Measurements from ENCODE around the gene ERI2. TPM values are rescaled to one million over a fixed set of nuclear protein-coding genes. Genes with fewer than 3 reads are reported as not detected.

The ERI2 gene
- total and polyA plus RNA-seq, 2 of the 13 experiments (the other 11 are each of a cell fraction or from before 2014, with no cell fraction given), result 17.4 to 41.3 TPM

DNA sequence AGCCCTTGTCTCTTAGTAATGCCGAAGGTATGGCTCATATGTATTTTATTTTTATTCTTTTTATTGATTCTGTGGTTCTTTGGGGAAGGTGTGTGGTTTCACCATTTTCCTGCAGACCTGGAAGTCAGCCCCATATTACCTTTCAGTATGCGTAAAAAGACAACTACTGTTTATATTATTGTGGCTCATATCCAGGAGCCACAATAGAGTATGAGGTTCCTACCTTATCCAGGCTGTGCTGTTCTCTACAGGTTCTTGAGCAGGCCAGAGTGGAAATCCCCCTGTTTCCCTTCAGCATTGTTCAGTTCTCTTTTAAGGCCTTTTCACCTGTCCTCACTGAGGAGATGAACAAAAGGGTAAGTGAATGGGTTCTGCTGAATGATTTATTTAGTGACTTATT lies 33.2 kb upstream of the ERI2 start:
- ChIA-PET POLR2A (no interaction called here), CTCF (ENCODE audit: low intra/inter-chr PET ratio, low total read pairs) (no interaction called here)
- Histone ChIP-seq H3K4me2 (ENCODE audit: low read depth, low read length) (no peak overlapping the region), H3K36me3 (replicated peaks in 1 of 2; ENCODE audit: control insufficient read depth in 1 of 2, insufficient read depth in 2 of 2, low read length in 2 of 2) (peaks cover 11 to 48% of the 10 kb centered on the region in 2 experiments), H4K20me1 (ENCODE audit: insufficient read depth, low read length) (no peaks in the 10 kb centered on the region), H3K9ac (ENCODE audit: insufficient read depth, low read depth, low read length) (no peak overlapping the region), H3K9me3 (ENCODE audit: low read length) (no peaks in the 10 kb centered on the region; the same call in 1 of the 2 replicates), H3K4me1 (ENCODE audit: insufficient read depth, low read length) (no peaks in the 10 kb centered on the region), H3K27me3 (ENCODE audit: control insufficient read depth in 1 of 2, insufficient read depth in 2 of 2, low read length in 2 of 2) (no peaks in the 10 kb centered on the region), H3K79me2 (ENCODE audit: insufficient read depth, low read length) (no peaks in the 10 kb centered on the region), H3K27ac (ENCODE audit: extremely low read length, insufficient read depth, low read length) (no peak overlapping the region), H2AFZ (ENCODE audit: low read length) (no peak overlapping the region), H3K4me3 (replicated peaks in 1 of 3; ENCODE audit: insufficient read depth in 1 of 3, low read depth in 2 of 3, low read length in 3 of 3) (no peak overlapping the region)
- WGBS (ENCODE audit: low lambda C conversion rate), result 96% methylated on average over 2 of the region's 2 CpGs
- ATAC-seq (no peak), DNase-seq (ENCODE audit: low spot score) (no peak), FAIRE-seq (no peak)
- in situ Hi-C loops (cut with HindIII; ENCODE audit: extremely low pct_ligation_motif_present, low pct_unique_long_range_greater_than_20kb) (no loop called here), intact Hi-C loops (cut with micrococcal nuclease; ENCODE audit: unreplicated experiment) (no loop called here)
- no TSS peak for BruUV-seq (replicated peaks)
- TF ChIP-seq, protein P1, sequence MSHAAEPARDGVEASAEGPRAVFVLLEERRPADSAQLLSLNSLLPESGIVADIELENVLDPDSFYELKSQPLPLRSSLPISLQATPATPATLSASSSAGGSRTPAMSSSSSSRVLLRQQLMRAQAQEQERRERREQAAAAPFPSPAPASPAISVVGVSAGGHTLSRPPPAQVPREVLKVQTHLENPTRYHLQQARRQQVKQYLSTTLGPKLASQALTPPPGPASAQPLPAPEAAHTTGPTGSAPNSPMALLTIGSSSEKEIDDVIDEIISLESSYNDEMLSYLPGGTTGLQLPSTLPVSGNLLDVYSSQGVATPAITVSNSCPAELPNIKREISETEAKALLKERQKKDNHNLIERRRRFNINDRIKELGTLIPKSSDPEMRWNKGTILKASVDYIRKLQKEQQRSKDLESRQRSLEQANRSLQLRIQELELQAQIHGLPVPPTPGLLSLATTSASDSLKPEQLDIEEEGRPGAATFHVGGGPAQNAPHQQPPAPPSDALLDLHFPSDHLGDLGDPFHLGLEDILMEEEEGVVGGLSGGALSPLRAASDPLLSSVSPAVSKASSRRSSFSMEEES (CRISPR knock-in tag; IDR thresholded peaks at IDR 0.05), result no peak
- no peak for TF ChIP-seq ZNF3 (CRISPR knock-in tag; IDR thresholded peaks at IDR 0.05)

DNA sequence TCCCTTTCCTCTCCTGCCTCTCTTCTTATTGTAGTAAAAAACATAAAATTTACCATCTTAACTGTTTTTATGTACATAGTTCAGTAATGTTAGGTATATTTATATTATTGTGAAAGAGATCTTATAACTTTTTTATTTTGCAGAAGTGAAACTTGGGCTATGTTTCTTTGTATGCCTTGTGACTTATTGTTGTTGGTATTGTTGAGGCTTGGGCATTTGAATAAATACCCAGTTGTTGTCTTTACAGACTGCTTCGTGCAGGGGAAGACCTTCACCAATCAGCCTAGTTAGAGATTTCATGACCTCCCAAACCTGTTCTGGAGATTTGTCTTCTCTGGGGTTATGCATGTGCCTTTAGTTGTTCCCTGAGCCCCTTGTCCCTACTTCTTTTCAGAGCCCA lies 32.0 kb upstream of the ERI2 start:
- Histone ChIP-seq H3K9me3 (ENCODE audit: low read length) (no peaks in the 10 kb centered on the region; the same call in 1 of the 2 replicates), H3K4me3 (replicated peaks in 1 of 3; ENCODE audit: insufficient read depth in 1 of 3, low read depth in 2 of 3, low read length in 3 of 3) (no peak overlapping the region), H3K4me1 (ENCODE audit: insufficient read depth, low read length) (no peaks in the 10 kb centered on the region), H3K27me3 (ENCODE audit: control insufficient read depth in 1 of 2, insufficient read depth in 2 of 2, low read length in 2 of 2) (no peaks in the 10 kb centered on the region), H3K36me3 (replicated peaks in 1 of 2; ENCODE audit: control insufficient read depth in 1 of 2, insufficient read depth in 2 of 2, low read length in 2 of 2) (peaks cover 11 to 46% of the 10 kb centered on the region in 2 experiments), H3K9ac (ENCODE audit: insufficient read depth, low read depth, low read length) (no peak overlapping the region), H3K27ac (ENCODE audit: extremely low read length, insufficient read depth, low read length) (no peak overlapping the region), H3K4me2 (ENCODE audit: low read depth, low read length) (no peak overlapping the region), H3K79me2 (ENCODE audit: insufficient read depth, low read length) (no peaks in the 10 kb centered on the region), H2AFZ (ENCODE audit: low read length) (no peak overlapping the region), H4K20me1 (ENCODE audit: insufficient read depth, low read length) (no peaks in the 10 kb centered on the region)
- intact Hi-C loops (cut with micrococcal nuclease; ENCODE audit: unreplicated experiment) (no loop called here), in situ Hi-C loops (cut with HindIII; ENCODE audit: extremely low pct_ligation_motif_present, low pct_unique_long_range_greater_than_20kb) (no loop called here)
- no peak for ATAC-seq
- ChIA-PET CTCF (ENCODE audit: low intra/inter-chr PET ratio, low total read pairs) (no interaction called here), POLR2A (no interaction called here)
- FAIRE-seq, result no peak
- WGBS (ENCODE audit: low lambda C conversion rate), result 76% methylated on average over 1 of the region's 1 CpG
- no peak for DNase-seq (ENCODE audit: low spot score)
- BruUV-seq (replicated peaks), result no TSS peak
- TF ChIP-seq WIZ (CRISPR knock-in tag; IDR thresholded peaks at IDR 0.05) (no peak), ZNF496 (CRISPR knock-in tag; IDR thresholded peaks at IDR 0.05; ENCODE audit: insufficient replicate concordance) (no peak), ZNF569 (CRISPR knock-in tag; IDR thresholded peaks at IDR 0.05; ENCODE audit: borderline replicate concordance) (no peak), AGO1 (IDR thresholded peaks at IDR 0.05; ENCODE audit: low read depth, low read length, poor library complexity, severe bottlenecking) (no peak), XBP1 (CRISPR knock-in tag; IDR thresholded peaks at IDR 0.05) (no peak)
- TF ChIP-seq, protein P2, sequence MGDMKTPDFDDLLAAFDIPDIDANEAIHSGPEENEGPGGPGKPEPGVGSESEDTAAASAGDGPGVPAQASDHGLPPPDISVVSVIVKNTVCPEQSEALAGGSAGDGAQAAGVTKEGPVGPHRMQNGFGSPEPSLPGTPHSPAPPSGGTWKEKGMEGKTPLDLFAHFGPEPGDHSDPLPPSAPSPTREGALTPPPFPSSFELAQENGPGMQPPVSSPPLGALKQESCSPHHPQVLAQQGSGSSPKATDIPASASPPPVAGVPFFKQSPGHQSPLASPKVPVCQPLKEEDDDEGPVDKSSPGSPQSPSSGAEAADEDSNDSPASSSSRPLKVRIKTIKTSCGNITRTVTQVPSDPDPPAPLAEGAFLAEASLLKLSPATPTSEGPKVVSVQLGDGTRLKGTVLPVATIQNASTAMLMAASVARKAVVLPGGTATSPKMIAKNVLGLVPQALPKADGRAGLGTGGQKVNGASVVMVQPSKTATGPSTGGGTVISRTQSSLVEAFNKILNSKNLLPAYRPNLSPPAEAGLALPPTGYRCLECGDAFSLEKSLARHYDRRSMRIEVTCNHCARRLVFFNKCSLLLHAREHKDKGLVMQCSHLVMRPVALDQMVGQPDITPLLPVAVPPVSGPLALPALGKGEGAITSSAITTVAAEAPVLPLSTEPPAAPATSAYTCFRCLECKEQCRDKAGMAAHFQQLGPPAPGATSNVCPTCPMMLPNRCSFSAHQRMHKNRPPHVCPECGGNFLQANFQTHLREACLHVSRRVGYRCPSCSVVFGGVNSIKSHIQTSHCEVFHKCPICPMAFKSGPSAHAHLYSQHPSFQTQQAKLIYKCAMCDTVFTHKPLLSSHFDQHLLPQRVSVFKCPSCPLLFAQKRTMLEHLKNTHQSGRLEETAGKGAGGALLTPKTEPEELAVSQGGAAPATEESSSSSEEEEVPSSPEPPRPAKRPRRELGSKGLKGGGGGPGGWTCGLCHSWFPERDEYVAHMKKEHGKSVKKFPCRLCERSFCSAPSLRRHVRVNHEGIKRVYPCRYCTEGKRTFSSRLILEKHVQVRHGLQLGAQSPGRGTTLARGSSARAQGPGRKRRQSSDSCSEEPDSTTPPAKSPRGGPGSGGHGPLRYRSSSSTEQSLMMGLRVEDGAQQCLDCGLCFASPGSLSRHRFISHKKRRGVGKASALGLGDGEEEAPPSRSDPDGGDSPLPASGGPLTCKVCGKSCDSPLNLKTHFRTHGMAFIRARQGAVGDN (CRISPR knock-in tag; IDR thresholded peaks at IDR 0.05), result no peak
- TF ChIP-seq, protein P3, sequence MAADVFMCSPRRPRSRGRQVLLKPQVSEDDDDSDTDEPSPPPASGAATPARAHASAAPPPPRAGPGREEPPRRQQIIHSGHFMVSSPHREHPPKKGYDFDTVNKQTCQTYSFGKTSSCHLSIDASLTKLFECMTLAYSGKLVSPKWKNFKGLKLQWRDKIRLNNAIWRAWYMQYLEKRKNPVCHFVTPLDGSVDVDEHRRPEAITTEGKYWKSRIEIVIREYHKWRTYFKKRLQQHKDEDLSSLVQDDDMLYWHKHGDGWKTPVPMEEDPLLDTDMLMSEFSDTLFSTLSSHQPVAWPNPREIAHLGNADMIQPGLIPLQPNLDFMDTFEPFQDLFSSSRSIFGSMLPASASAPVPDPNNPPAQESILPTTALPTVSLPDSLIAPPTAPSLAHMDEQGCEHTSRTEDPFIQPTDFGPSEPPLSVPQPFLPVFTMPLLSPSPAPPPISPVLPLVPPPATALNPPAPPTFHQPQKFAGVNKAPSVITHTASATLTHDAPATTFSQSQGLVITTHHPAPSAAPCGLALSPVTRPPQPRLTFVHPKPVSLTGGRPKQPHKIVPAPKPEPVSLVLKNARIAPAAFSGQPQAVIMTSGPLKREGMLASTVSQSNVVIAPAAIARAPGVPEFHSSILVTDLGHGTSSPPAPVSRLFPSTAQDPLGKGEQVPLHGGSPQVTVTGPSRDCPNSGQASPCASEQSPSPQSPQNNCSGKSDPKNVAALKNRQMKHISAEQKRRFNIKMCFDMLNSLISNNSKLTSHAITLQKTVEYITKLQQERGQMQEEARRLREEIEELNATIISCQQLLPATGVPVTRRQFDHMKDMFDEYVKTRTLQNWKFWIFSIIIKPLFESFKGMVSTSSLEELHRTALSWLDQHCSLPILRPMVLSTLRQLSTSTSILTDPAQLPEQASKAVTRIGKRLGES (CRISPR knock-in tag; IDR thresholded peaks at IDR 0.05; ENCODE audit: borderline replicate concordance), result no peak

All from HepG2 (cell line).